ENCODE results near the gene SELPLG. TPM values are rescaled to one million over a fixed set of nuclear protein-coding genes. Genes with fewer than 3 reads are reported as not detected.

Gene SELPLG
- total and polyA plus RNA-seq, 3 donors from 2014 or later, result 1.1 to 10.4 (median 2.7) TPM

- intact Hi-C loops (cut with DNase I; ENCODE audit: low total_unique reads), result no loop called here
- Histone ChIP-seq H3K9me3 (no peaks in the 10 kb centered on the region), H3K27me3 (no peaks in the 10 kb centered on the region), H3K36me3 (ENCODE audit: low read depth, missing control alignments) (no peaks in the 10 kb centered on the region), H3K27ac (no peak overlapping the region), H3K4me3 (no peak overlapping the region), H3K4me1 (no peaks in the 10 kb centered on the region)
- 82 to 93% methylated on average over 5 of the region's 5 CpGs for WGBS, 2 donors
- no peak for TF ChIP-seq POLR2A (IDR thresholded peaks at IDR 0.05)
- TF ChIP-seq CTCF (IDR thresholded peaks at IDR 0.05), result no peak
- DNase-seq, result no peak
Measured at GRCh38 chr12:108676707-108677106, 43.0 kb upstream of the SELPLG start.

- Histone ChIP-seq H3K27me3 (no peaks in the 10 kb centered on the region), H3K4me1 (no peaks in the 10 kb centered on the region), H3K27ac (no peak overlapping the region), H3K36me3 (ENCODE audit: low read depth, missing control alignments) (no peaks in the 10 kb centered on the region), H3K4me3 (no peak overlapping the region), H3K9me3 (no peaks in the 10 kb centered on the region)
- DNase-seq, result no peak
- 87 to 94% methylated on average over 4 of the region's 4 CpGs for WGBS, 2 donors
- no peak for TF ChIP-seq CTCF (IDR thresholded peaks at IDR 0.05)
- no peak for TF ChIP-seq POLR2A (IDR thresholded peaks at IDR 0.05)
- intact Hi-C loops (cut with DNase I; ENCODE audit: low total_unique reads), result no loop called here
Measured at GRCh38 chr12:108675792-108676191, 42.1 kb upstream of the SELPLG start.

- TF ChIP-seq POLR2A (IDR thresholded peaks at IDR 0.05), result no peak
- no peak for TF ChIP-seq CTCF (IDR thresholded peaks at IDR 0.05)
- no peak overlapping the region for H3K4me3 ChIP-seq
- no peaks in the 10 kb centered on the region for H3K9me3 ChIP-seq
- H3K27me3 ChIP-seq, result no peaks in the 10 kb centered on the region
- intact Hi-C loops (cut with DNase I; ENCODE audit: low total_unique reads), result no loop called here
- no peaks in the 10 kb centered on the region for H3K36me3 ChIP-seq (ENCODE audit: low read depth, missing control alignments)
- H3K27ac ChIP-seq, result no peak overlapping the region
- no peak for DNase-seq
- H3K4me1 ChIP-seq, result peaks cover 7% of the 10 kb centered on the region
- 85 to 91% methylated on average over 3 of the region's 3 CpGs for WGBS, 2 donors
Measured at GRCh38 chr12:108672054-108672453, 38.4 kb upstream of the SELPLG start.

- intact Hi-C loops (cut with DNase I; ENCODE audit: low total_unique reads), result no loop called here
Measured at GRCh38 chr12:108671110-108671509, 37.4 kb upstream of the SELPLG start.

More at GRCh38 chr12:108671110-108671509, 37.4 kb upstream of the SELPLG start:
- DNase-seq, result no peak
- Histone ChIP-seq H3K4me3 (no peak overlapping the region), H3K4me1 (peaks cover 11% of the 10 kb centered on the region), H3K27me3 (no peaks in the 10 kb centered on the region), H3K9me3 (no peaks in the 10 kb centered on the region), H3K36me3 (ENCODE audit: low read depth, missing control alignments) (no peaks in the 10 kb centered on the region), H3K27ac (no peak overlapping the region)
- TF ChIP-seq POLR2A (IDR thresholded peaks at IDR 0.05), result no peak
- no peak for TF ChIP-seq CTCF (IDR thresholded peaks at IDR 0.05)
- WGBS, 2 donors, result 77 to 90% methylated on average over 3 of the region's 3 CpGs

Data from testis (tissue), 3 donors.